Skin epidermis (tissue), 12 donors: ENCODE measurements around the gene ASAP2.
A peak's percentile ranks its signal among the peaks of the same experiment; 100 is the strongest.

Experiments
- H3K27ac ChIP-seq, 21 experiments: fragments of 200-600 bp; sonication (generic) in 11 of 21; one replicate each; pipeline ENCODE4 v1.5.0; 2020; ENCODE audit warnings: mild to moderate bottlenecking in 3 of 21, inconsistent platforms in 2 of 21, moderate library complexity in 2 of 21
- H3K4me3 ChIP-seq, 7 experiments: fragments of 200-600 bp; sonication (generic) in 2 of 7; one replicate each; pipeline ENCODE4 v1.5.0; 2020; ENCODE audit warnings: inconsistent platforms in 2 of 7, mild to moderate bottlenecking in 2 of 7, moderate library complexity in 1 of 7

ASAP2 gene

DNA sequence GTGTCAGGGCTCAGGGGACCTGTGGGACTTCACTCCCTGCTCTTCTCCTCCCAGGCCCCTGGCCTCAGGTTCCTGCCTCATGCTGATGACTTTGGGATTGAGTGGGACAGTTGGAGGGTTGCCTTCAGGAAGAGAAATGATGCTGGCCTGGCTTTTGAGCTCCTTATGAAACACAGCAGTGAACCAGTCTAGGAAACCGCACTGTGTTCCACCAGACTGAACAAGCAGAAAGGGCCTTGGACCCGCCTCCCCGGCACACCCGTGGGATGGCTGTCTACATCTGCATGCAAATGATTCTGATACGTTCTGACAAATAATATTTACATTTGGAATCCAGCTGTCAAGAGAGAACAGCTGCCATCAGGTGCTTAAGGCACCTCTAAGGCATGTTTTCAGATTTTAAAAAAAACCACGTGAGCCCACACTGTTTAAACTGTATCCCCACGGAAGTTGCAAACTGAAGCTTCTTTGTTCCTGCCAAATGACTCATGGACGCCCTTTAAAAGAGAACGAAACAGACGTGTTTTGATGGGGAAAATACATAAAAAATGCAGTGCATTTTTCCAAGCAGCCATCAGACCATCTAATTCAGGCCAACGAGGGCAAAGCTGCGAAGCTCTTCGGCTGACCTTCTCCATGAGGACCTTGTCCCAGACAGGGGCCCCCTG lies 27.6 kb upstream of the ASAP2 start:
- Histone ChIP-seq H3K27ac (peak overlapping the region; percentile 9 to 87 (median 82)), H3K4me3 (no peak overlapping the region)

DNA sequence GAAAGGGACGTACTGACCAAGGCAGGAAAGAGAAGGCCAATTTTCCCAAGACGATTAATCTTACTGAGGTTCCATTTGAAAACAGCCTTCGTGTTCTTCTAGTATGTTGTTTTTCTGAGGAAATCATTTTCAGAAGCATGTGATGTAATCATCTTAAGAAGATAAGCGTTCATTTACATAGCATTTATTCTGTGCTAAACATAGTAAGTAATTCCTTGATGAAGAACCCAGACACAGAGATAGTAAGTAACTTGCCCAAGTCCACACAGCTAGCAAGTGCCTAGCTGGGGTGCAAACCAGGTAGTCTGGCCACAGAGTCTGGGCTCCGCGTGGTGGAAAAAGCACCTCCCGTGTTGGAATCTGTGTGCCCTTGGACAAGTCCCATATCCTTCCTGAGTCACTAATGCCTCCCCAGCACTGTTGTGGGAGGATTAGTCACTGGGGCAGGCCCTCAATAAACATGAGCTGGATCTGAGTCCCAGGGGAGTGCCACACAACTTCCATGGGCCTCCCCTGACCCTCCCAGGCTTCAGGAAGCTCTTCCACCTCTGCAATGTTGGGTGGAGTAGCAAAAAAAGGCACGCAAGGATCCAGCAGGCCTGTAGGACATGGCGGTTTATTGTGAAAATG lies 26.9 kb upstream of the ASAP2 start:
- Histone ChIP-seq H3K4me3 (no peak overlapping the region), H3K27ac (peak overlapping the region; percentile 9 to 87 (median 82))

DNA sequence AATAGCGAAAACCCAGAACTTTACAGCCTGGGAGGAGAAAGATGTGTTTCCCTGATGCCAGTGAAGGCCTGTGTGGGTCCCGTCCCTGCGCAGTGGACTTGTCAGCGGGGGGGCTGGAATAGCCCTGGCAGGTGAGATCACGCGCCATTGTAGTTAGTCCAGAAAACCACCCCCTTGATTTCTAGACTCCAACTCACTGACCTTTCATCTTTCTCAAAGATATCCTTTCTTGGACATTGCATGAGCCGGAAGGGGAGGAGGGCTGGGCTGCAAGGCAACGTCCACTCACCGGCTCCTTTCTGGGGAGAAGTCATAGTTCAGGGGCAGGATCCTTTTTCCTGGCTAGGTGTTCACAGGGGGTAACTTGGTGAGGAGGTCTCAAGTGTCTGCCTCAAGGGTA lies 22.3 kb upstream of the ASAP2 start:
- Histone ChIP-seq H3K4me3 (no peak overlapping the region), H3K27ac (no peak overlapping the region)

DNA sequence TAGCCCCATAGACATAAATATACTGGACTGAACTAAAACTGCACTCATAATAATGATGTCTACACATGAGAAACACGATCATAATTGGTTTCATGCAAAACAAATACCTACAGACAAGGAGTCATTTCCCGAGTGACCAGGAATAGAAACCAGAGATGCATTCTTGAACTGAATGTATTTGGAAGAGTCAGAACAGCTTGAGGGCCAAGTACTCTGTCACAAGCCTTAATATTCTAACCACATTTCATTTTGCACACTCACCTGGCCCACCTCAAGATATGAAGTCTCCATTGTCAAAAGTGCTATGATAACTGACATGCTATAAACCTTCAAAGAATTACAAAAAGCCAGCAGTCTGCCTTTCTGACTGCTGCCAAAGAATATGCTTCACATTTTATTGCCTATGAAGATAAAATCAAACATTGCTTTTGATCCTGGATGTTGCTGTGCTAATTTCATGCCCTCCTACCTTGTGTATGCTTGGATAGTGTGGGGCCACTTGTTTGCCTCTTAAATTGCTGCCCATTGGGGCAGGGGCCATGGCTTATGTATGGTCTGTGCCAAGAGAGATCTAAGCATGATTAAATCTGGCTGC lies 18.9 kb upstream of the ASAP2 start:
- no peak overlapping the region for H3K4me3 ChIP-seq
- H3K27ac ChIP-seq = no peak overlapping the region

DNA sequence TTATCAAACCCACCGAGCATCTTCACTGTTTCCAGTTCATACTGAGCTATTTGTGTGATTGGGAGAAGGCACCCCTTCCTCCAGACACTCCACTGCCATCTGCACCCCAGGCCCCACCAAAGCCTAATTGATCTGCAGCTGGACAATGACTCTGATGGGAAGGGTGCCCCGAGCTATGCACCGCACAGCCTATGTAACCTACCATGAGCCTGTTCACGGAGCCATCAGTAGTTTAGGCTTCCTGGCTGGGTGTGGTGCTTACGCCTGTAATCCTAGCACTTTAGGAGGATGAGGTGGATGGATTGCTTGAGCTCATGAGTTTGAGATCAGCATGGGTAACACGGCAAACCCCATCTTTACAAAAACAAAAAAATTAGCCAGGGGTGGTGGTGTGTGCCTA lies 17.8 kb upstream of the ASAP2 start:
- no peak overlapping the region for H3K27ac ChIP-seq
- H3K4me3 ChIP-seq = no peak overlapping the region

DNA sequence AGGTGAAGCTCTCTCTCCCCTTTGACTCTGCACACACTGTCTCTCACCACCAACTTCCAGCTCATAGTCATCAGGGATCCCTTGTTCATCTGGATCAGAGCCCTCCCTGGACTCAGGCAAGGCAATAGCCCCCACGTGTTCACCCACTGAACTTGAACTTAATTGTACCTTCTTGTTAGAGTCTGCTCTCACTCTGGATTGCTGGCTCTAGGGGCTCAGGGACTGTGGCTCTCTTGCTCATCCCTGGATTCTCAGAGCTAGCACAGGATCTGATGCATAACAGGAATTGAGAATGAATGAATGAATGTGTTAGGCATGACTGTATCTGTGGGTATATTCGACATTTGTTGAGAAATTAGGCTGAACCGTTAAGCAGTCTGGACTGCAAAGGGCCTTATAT lies 16.7 kb upstream of the ASAP2 start:
- H3K27ac ChIP-seq = peak overlapping the region in 1 of 21 experiments; percentile 72

DNA sequence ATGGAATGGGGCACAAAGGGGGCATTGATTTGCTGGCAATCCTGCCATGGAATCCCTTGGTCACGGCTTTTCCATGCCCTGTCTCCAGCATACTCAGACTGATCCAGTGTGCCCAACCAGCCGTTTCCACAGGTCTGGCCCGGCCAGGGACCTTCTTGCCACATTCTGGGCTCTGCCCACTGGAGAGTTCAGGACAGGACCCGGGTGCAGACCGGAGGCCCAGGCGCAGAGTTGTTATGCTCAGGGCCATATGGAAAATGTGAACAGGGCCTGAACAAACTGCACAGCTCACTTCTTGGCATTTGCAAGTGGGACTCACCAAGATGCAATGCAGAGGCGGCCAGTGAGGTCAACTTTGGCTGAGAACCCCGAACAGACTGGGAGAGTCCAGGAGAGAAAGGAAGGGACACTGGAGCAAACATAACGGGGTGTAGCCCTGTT lies 15.6 kb upstream of the ASAP2 start:
- H3K27ac ChIP-seq = peak overlapping the region in 17 of 21 experiments; percentile 27 to 75 (median 53)
- H3K4me3 ChIP-seq = no peak overlapping the region

More for the DNA sequence above, 16.7 kb upstream of the ASAP2 start:
- no peak overlapping the region for H3K4me3 ChIP-seq

DNA sequence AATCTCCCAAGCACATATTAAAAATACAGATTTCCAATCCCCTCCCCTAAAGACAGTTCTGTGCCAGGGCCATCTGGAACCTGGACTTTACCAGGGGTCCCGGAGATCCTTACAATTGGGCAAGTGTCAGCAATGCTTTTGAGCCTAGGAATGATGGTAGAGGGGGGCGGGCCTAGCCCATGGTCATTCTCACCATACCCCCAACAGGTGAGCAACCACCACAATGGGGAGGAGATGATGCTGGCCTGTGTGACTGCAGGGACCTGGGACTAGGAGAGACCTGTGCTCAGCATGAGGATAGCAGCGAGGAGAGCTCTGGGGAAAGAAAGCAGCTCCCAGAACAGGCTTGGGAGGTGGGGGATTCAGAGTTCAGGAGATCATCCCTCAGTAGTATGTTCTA lies 13.9 kb upstream of the ASAP2 start:
- Histone ChIP-seq H3K27ac (peak overlapping the region in 8 of 21 experiments; percentile 27 to 75 (median 56)), H3K4me3 (no peak overlapping the region)

DNA sequence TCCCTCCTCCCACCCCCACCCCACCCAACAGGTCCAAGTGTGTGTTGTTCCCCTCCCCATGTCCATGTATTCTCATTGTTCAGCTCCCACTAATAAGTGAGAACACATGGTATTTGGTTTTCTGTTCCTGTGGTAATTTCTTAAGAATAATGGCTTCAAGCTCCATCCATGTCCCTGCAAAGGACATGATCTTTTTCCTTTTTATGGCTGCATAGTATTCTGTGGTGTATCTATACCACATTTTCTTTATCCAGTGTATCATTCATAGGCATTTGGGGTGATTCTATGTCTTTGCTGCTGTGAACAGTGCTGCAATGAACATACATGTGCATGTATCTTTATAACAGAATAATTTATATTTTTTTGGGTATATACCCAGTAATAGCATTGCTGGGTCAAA lies 12.3 kb upstream of the ASAP2 start:
- Histone ChIP-seq H3K4me3 (no peak overlapping the region), H3K27ac (peak overlapping the region in 2 of 21 experiments; percentile 62 to 72)

DNA sequence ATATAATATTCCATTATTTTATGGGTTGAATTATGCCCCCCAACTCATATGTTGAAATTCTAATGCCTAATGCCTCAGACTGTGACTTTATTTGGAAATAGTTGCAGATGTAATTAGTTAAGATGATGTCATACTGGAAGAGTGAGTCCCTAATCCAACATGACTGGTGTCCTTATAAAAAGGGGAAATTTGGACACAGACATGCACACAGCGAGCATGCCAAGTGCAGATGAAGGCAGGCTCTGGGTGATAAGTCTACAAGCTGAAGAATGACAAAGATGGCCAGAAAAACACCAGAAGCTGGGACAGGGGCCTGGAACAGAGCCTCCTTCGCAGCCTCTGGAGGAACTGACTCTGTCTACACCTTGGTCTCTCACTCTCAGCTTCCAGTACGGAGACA lies 10.0 kb upstream of the ASAP2 start:
- Histone ChIP-seq H3K27ac (no peak overlapping the region), H3K4me3 (no peak overlapping the region)

DNA sequence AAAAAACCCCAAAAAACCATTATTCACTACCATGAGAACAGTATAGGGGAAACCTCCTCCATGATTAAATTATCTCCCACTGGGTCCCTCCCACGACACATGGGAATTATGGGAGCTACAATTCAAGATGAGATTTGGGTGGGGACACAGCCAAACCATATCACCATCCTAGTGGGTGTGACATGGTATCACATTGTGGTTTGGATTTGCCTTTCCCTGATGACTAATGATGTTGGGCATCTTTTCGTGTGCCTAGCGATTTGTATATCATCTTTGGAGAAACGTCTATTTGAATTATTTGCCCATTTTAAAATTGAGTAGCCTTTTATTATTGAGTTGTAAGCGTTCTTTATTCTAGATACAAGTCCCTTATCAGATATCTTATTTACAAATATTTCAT lies 8.7 kb upstream of the ASAP2 start:
- no peak overlapping the region for H3K4me3 ChIP-seq
- H3K27ac ChIP-seq = no peak overlapping the region

DNA sequence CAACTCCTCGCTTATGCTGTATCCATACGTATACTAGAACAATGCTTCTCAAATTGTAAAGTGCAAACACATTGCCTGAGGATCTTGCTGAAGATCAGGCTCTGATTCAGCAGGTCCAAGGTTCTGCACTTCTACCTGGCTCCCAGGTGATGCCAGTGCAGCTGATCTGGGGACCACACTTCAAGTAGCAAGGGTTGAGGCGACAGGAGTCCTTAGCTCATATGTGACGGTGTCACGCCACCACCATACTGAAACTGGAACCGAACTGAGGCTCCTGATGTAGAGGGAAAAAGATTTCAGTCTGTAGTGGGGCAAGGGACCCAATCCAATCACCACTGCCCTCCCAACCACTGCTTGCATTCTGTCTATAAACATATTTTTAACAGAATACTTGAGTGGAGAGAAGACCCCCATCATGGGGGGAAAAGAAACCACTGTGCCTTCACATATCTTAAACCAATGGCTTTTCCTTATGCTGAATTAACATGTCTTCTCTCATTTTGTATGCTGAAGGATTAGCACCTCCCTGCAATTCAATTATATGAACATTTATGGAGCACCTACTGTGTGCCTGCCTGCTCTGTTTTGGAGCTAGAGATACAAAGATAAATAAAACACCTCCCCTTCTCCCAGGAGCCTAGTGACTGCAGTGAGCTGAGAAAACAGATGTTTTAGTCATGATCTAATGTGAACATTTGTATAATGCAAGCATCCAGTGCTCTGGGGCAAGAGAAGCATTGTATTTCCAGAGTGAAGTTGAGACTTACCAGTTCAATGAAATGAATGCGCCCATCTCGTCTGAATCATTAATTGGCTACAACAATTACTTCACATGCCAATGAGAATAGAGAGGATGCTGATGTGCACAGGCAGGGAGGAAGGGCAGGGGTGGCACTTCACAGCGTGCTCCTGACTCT lies 6.6 kb upstream of the ASAP2 start:
- no peak overlapping the region for H3K27ac ChIP-seq
- no peak overlapping the region for H3K4me3 ChIP-seq

DNA sequence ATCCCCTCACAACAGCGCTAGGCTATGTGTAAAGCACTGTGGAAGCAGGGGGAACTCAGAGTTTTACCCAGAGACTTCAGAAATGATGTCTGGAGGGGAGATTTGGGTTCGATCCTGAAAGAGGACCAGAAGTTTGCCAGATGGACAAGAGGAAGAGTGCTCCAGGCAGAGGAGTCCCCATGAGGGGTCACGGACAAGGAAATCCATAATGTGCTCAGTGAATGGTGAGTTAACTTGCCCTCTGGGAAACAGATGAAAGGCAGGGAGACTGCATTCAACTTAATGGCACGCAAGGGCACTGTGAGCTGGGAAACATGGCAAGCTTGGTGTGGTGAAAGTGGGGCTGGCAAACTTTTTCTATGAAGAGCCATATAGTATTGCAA lies 6.0 kb upstream of the ASAP2 start:
- H3K27ac ChIP-seq = no peak overlapping the region

DNA sequence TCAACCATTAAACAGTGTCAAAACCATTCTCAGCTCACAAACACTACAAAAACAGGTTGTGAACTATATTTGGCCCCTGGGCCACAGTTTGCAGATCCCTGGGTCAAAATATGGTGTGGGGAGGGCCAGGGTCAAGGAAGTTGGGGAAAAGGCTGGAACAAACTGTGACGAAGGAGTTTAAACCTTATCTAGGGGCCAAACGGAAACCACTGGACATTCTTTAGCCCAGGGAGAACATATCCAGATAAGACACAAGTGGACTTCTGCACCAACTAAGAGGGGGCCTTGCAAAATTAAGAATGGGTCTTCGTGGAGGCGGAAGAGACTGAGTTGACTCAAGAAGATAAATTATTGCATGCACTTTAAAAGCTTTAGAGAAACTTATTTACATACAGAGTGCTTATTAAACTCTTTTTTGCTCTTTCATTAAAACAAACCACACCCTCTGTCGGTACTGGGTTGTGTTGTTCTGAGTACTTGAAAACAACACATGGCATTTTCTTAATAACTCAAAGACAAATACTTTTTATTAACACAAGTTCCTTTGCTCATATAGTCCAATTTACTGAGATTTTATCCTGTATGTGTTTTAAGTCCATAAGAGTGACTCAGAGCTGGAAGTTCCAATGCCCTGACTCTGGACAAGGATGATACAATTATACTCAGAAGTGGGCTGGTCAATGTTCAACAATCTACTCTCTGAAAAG lies 5.3 kb upstream of the ASAP2 start:
- no peak overlapping the region for H3K27ac ChIP-seq
- H3K4me3 ChIP-seq = no peak overlapping the region

More for the DNA sequence above, 6.0 kb upstream of the ASAP2 start:
- H3K4me3 ChIP-seq = no peak overlapping the region

DNA sequence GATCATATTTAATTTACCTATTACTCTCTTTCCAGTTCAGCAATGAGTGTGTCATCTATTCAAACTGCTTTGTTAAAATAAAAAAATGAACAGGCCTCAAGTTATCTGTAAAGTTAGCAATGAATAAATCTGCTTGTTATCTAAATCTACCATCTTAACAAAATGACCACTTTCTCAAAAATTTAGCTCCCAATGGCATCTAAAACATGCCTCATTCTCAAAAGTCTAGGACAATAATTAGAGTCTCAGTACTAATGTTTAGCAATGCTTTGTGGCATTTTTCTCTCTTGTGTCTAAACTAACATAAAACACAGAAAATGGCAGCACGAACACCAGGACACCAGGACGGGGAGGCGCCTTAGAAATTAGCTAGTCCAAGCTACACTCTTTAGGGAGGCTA lies 3.6 kb upstream of the ASAP2 start:
- H3K4me3 ChIP-seq = no peak overlapping the region

DNA sequence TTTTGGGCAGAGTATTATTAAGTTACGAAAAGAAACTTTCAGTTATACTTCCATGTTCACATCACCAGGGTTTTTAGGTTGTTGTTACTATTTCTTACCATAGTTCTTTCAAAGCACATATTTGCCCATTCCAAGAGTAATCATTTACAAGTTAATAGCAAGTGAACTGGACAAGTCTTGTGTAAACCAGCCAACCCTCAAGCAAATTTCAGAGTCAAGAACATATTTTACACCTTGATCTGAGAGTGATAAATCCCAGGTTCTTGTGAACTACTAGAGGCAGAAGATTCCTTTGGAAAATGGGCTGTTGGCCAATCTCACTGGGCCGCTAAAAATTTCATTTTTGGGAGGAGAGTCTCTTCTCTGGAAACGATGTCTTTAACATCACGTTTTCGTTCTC lies 2.7 kb upstream of the ASAP2 start:
- no peak overlapping the region for H3K27ac ChIP-seq

More for the DNA sequence above, 3.6 kb upstream of the ASAP2 start:
- no peak overlapping the region for H3K27ac ChIP-seq

DNA sequence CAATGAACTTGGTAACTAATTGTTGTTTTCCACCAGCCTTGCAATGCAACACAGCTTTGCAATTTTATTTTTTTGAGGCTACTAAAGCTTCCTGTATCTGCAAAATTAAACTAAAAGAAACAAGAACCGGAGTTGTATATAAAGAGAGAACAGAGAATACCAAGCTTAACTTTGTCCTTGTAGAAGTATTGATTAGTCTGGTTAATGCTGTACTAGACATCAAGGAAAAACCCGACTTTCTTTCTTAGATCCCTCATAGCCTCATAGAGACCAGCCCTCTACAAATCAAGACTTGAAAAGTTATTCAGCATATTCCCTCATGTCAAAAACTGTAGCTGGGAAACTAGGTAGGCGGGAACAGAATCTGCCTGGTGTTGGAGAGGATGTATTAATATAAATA lies 1.7 kb upstream of the ASAP2 start:
- Histone ChIP-seq H3K4me3 (no peak overlapping the region), H3K27ac (no peak overlapping the region)

More for the DNA sequence above, 2.7 kb upstream of the ASAP2 start:
- no peak overlapping the region for H3K4me3 ChIP-seq

DNA sequence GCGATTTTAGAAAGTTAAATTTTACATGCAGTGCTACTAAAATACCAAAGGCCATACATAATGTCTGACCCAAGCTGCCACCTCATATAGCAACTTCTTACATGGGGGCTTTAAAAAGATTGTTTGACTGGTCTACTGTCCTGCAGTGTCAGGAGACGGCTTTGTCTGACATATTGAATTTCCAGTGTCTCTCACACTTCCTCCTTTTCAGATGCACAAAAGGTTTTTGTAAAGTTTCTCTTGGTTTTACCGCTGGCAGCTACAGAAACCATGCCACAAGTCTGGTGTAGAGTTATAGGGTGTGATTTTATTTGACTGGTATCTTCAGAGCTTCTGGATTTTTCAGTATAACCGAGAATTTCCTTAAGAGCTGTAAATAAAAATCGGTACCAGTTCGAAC lies 1.1 kb upstream of the ASAP2 start:
- Histone ChIP-seq H3K4me3 (peak overlapping the region in 3 of 7 experiments; percentile 50 to 76 (median 55)), H3K27ac (peak overlapping the region in 5 of 21 experiments; percentile 49 to 86 (median 73))

DNA sequence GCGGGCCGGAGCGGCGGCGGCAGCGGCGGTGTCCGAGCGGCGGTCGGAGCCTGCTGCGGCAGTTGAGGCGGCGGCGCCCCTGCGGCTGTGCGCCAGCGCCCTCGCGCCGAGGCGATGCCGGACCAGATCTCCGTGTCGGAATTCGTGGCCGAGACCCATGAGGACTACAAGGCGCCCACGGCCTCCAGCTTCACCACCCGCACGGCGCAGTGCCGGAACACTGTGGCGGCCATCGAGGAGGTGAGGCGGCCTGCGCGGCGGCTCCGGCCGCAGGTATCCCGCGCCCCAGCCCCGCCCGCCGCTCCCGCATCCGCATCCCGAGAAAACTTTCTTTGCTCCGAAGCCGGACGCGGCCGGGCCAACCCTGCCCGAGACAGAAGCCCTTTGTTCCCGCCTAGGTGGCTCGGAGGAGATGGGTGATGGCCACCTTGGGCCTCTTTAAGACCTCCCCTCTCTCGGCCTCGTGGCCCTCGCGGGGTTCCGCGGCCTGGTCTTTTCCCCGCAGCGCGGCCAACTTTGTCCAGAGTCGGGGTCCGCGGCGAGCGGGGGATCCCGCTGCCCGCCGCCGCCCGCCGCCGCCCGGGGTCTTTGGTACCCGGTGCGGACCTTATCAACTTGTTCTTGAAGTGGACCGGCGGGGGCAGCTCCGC lies 504 bp downstream of the ASAP2 start:
- H3K27ac ChIP-seq = peak overlapping the region in 20 of 21 experiments; percentile 0 to 87 (median 72)

More for the DNA sequence above, 504 bp downstream of the ASAP2 start:
- peak overlapping the region; percentile 50 to 76 (median 63) for H3K4me3 ChIP-seq
